Nephron progenitor cell (in vitro differentiated cells): ENCODE measurements around the gene ANAPC16.

Experiments used
- DNase-seq: peaks from one replicate; pipeline ENCODE4 v3.0.0; 2021
- H3K27ac Mint-ChIP-seq: 2 replicates; pipeline ENCODE4 v1.8.0; 2021; ENCODE audit warnings: mild to moderate bottlenecking, moderate library complexity, mixed read lengths
- H3K27me3 Mint-ChIP-seq: 2 replicates; pipeline ENCODE4 v1.8.0; 2021; ENCODE audit warnings: mild to moderate bottlenecking, low read depth, mixed read lengths; ENCODE audit not compliant: poor library complexity
- H3K36me3 Mint-ChIP-seq: 2 replicates; pipeline ENCODE4 v1.8.0; 2021; ENCODE audit warnings: low read depth, mixed read lengths
- H3K4me1 Mint-ChIP-seq: 2 replicates; pipeline ENCODE4 v1.8.0; 2021; ENCODE audit warnings: mixed read lengths
- H3K4me3 Mint-ChIP-seq: 2 replicates; pipeline ENCODE4 v1.8.0; 2021; ENCODE audit warnings: mild to moderate bottlenecking, moderate library complexity, mixed read lengths
- H3K9me3 Mint-ChIP-seq: 2 replicates; pipeline ENCODE4 v1.8.0; 2021; ENCODE audit warnings: mild to moderate bottlenecking, moderate library complexity, mixed read lengths
- TF ChIP-seq, protein P1 (sequence below): fragments of 200-600 bp; sonication (generic); IDR thresholded peaks from 2 replicates; pipeline ENCODE4 v1.5.0; 2021; ENCODE audit warnings: antibody characterized with exemption

ANAPC16 gene

DNA sequence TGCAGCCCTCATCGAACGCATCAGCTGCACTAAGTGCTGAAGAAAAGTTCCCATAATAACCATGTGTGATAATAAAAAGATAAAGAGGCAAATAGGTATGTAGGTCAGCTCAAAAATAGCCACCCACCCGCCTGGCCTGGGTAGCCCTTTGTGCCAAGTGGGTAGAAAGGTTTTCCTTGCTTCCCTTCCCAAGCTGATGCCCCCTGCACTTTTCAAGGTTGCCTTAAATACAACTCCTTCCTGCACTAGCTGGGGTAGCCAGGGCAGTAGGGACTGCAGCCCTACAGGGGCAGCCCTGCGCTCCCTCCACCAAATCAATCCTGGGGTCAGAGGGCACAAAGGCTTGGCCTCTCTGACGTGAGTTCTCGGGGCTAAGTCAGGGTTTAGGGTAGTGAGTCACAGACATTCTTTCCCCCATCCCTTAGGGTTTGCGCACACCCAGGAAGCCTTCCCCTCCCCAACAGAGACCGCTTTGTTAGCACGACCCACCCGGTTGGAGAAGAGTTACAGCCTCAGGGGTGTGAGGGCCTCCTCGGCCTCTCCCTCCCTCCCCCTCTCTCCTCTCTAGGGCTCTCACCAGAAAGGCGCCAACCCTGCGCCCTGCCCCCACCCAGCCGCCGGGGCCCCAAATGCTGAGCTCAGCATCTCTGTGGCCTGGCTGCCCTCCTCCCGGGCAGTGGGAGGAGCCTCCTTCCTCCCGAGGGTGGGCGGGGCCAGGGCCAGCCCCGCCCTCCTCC lies 44.6 kb downstream of the ANAPC16 start:
- Mint-ChIP-seq H3K4me1 (peaks cover 73% of the 10 kb centered on the region), H3K4me3 (peak overlapping the region; percentile 24)
- DNase-seq: peak; percentile 96

DNA sequence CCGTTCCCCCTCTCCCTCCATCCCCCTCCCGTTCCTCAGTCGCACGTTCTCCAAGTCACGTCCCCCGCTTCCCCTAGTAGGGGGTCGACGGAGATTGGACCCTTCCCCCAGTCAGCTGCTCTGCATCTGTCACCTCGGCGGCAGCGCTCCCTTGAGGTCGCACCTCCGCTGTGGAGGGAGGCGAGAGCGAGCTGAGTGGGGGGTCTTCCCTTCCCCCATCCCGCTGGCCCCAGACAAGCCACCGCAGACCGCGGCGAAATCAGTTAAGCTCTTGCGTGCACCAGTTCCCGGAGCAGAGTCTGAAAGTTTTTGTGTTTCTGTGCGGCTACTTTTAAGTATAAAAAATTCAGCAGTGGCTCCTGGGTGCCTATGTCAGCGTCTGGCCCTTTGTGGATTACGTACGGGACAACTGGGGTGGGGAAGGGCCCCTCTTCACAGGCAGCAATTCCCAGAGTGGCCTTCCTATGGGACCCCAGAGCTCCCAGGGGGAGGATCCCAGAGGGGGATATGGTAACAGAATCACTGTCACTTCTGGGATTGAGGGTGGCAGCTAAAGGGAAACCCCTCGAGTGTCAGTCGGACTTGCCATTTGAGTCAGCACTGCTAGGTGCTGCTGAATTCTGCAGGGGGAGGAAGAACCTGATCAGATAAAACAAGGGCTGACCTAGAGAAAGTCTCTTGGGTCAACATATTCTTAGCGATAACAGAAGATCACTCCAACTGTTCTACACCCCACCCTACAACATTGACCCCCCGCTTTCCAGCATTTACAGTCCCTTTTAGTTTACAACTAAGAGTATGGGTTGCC lies 45.4 kb downstream of the ANAPC16 start:
- H3K27ac Mint-ChIP-seq: peak overlapping the region; percentile 98
- H3K27me3 Mint-ChIP-seq: no peaks in the 10 kb centered on the region
- peaks cover 74% of the 10 kb centered on the region for H3K4me1 Mint-ChIP-seq
- no peak for DNase-seq
- H3K36me3 Mint-ChIP-seq: no peaks in the 10 kb centered on the region
- H3K4me3 Mint-ChIP-seq: peak overlapping the region; percentile 75
- no peaks in the 10 kb centered on the region for H3K9me3 Mint-ChIP-seq
- TF ChIP-seq, protein P1, sequence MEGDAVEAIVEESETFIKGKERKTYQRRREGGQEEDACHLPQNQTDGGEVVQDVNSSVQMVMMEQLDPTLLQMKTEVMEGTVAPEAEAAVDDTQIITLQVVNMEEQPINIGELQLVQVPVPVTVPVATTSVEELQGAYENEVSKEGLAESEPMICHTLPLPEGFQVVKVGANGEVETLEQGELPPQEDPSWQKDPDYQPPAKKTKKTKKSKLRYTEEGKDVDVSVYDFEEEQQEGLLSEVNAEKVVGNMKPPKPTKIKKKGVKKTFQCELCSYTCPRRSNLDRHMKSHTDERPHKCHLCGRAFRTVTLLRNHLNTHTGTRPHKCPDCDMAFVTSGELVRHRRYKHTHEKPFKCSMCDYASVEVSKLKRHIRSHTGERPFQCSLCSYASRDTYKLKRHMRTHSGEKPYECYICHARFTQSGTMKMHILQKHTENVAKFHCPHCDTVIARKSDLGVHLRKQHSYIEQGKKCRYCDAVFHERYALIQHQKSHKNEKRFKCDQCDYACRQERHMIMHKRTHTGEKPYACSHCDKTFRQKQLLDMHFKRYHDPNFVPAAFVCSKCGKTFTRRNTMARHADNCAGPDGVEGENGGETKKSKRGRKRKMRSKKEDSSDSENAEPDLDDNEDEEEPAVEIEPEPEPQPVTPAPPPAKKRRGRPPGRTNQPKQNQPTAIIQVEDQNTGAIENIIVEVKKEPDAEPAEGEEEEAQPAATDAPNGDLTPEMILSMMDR: no peak

More for the DNA sequence above, 44.6 kb downstream of the ANAPC16 start:
- Mint-ChIP-seq H3K36me3 (no peaks in the 10 kb centered on the region), H3K27me3 (no peaks in the 10 kb centered on the region), H3K9me3 (no peaks in the 10 kb centered on the region), H3K27ac (peak overlapping the region; percentile 99)
- TF ChIP-seq, protein P1: no peak

DNA sequence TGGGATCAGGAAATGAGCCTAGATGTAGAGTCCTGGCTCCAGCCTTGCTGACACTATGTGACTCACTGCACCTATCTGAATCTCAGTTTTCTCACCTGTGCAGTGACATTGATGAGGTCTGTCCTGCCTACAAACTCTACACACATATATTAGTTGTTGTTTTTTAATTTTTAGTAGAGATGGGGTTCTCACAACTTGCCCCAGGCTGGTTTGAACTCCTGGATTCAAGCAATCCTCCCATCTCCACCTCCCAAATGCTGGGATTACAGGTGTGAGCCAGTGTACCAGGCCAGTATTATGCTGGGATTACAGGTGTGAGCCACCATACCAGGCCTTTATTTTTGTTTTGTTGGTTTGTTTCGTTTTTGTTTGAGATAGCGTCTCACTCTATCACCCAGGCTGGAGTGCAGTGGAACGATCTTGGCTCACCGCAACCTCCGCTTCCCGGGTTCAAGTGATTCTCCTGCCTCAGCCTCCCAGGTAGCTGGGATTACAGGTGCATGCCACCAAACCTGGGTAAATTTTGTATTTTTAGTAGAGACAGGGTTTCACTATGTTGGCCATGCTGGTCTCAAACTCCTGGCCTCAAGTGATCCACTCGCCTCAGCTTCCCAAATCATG lies 46.1 kb downstream of the ANAPC16 start:
- no peaks in the 10 kb centered on the region for H3K27me3 Mint-ChIP-seq
- peaks cover 68% of the 10 kb centered on the region for H3K4me1 Mint-ChIP-seq
- DNase-seq: no peak
- H3K27ac Mint-ChIP-seq: peak overlapping the region; percentile 98
- peak overlapping the region; percentile 75 for H3K4me3 Mint-ChIP-seq
- TF ChIP-seq, protein P1: no peak
- no peaks in the 10 kb centered on the region for H3K9me3 Mint-ChIP-seq
- H3K36me3 Mint-ChIP-seq: no peaks in the 10 kb centered on the region

DNA sequence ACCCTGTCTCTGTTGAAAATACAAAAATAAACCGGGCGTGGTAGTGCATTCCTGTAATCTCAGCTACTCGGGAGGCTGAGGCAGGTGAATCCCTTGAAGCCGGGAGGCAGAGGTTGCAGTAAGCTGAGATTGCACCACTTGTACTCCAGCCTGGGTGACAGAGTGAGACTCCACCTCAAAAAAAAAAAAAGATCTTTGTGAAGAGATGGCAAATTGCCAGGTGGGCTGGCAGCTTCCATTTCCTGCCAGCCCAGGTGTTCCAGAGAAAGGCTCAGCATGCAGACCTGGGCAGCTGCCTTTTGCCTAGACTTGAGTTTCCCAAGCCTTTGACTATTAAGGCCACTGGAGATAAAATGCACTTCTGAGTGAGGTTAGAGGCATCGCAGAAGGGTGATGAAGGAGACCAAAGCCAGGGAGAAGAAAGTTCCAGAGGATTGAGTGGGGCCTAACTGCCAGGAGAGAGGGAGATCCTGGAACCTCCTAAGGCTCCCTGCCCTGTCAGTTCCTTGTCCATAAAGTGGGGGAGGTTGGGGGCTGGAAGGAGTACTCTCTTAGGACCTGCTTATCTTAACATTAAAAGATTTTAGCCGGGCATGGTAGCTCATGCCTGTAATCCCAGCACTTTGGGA lies 47.9 kb downstream of the ANAPC16 start:
- DNase-seq: no peak
- H3K9me3 Mint-ChIP-seq: no peaks in the 10 kb centered on the region
- no peaks in the 10 kb centered on the region for H3K36me3 Mint-ChIP-seq
- TF ChIP-seq, protein P1: no peak
- no peak overlapping the region for H3K27ac Mint-ChIP-seq
- peaks cover 66% of the 10 kb centered on the region for H3K4me1 Mint-ChIP-seq
- no peaks in the 10 kb centered on the region for H3K27me3 Mint-ChIP-seq
- H3K4me3 Mint-ChIP-seq: no peak overlapping the region

DNA sequence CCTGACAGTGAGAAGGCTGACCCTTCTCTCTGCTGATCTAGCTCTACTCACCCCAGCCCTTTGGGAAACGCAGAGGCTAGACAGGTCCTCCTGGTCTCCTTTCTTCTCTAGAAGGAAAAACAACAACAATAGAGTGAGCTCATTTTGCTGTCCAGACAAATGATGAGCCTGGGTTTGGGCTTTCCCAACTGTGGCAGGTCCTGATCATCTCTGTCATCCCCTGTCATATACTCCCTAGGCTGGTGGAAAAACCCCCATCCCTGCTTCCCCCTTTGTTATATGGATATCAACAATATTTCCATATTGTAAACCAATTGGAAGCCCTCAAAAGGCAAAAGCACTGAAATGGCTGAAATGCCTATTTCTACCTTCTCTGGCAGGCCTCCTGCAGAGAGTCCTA lies 48.7 kb downstream of the ANAPC16 start:
- Mint-ChIP-seq H3K36me3 (no peaks in the 10 kb centered on the region), H3K9me3 (no peaks in the 10 kb centered on the region), H3K4me3 (no peak overlapping the region), H3K4me1 (peaks cover 58% of the 10 kb centered on the region), H3K27me3 (no peaks in the 10 kb centered on the region), H3K27ac (peak overlapping the region; percentile 69)
- TF ChIP-seq, protein P1: no peak
- DNase-seq: no peak
